Retinal pigment epithelial cell (primary cell): ENCODE results near the gene LAGE3.

Experiments
- DNase-seq: peaks from one replicate; pipeline ENCODE4 v3.0.0-alpha.2; 2010; ENCODE audit warnings: low read depth
- H3K4me3 ChIP-seq: 2 replicates; pipeline ENCODE4 v1.5.1; 2011; ENCODE audit warnings: mild to moderate bottlenecking, low read length, control low read depth, moderate library complexity
- CTCF ChIP-seq: conservative IDR thresholded peaks from 2 replicates; pipeline ENCODE4 v1.5.1; 2011; ENCODE audit warnings: low read depth, low read length, control low read depth, inconsistent platforms

The LAGE3 gene

GRCh38 chrX:154495472-154495922, 16.4 kb upstream of the LAGE3 start:
- TF ChIP-seq CTCF, result no peak
- no peak for DNase-seq
- H3K4me3 ChIP-seq, result no peak overlapping the region

GRCh38 chrX:154494715-154495114, 15.6 kb upstream of the LAGE3 start:
- no peak overlapping the region for H3K4me3 ChIP-seq
- no peak for TF ChIP-seq CTCF
- no peak for DNase-seq

- peak; percentile 84 for DNase-seq
- TF ChIP-seq CTCF, result peak; percentile 1
- peak within 1 kb of the TSS; percentile 61 for H3K4me3 ChIP-seq
These were observed 11.5 kb upstream of the LAGE3 start, which contains the start of gene SLC10A3 for GRCh38 chrX:154490414-154491083. SLC10A3 (minus strand) TSS chrX:154490629; CDS start chrX:154488940, 1,689 bp downstream.

GRCh38 chrX:154490021-154490413, 10.9 kb upstream of the LAGE3 start:
- H3K4me3 ChIP-seq, result peak overlapping the region; percentile 57
- no peak for DNase-seq
- no peak for TF ChIP-seq CTCF

GRCh38 chrX:154489182-154489581, 10.1 kb upstream of the LAGE3 start:
- H3K4me3 ChIP-seq, result no peak overlapping the region
- no peak for DNase-seq
- no peak for TF ChIP-seq CTCF

- no peak for DNase-seq
- no peak overlapping the region for H3K4me3 ChIP-seq
- TF ChIP-seq CTCF, result no peak
These were observed 9.4 kb upstream of the LAGE3 start for GRCh38 chrX:154488336-154489075.
